NCI-H2196 treated with DMSO at 0.1 percent for 48 hours (cell line): ENCODE data around the gene EPS8L1.

Experiments
- DNase-seq: peaks from one replicate; lab custom pipeline; 2025; ENCODE audit not compliant: unreplicated experiment; lab: John Stamatoyannopoulos, UW

The EPS8L1 gene

GRCh38 chr19:55079400-55080038 is 3.9 kb downstream of the EPS8L1 start:
- no peak for DNase-seq

- peak; percentile 85 for DNase-seq
Observed at GRCh38 chr19:55080121-55080967, 4.7 kb downstream of the EPS8L1 start.

- peak; percentile 67 for DNase-seq
Observed at GRCh38 chr19:55080968-55081769, 5.5 kb downstream of the EPS8L1 start.

GRCh38 chr19:55081770-55082019 is 6.0 kb downstream of the EPS8L1 start:
- DNase-seq: no peak

GRCh38 chr19:55082020-55082851 is 6.6 kb downstream of the EPS8L1 start:
- no peak for DNase-seq

GRCh38 chr19:55083004-55083850 is 7.6 kb downstream of the EPS8L1 start:
- DNase-seq: no peak

GRCh38 chr19:55084416-55084815 is 8.7 kb downstream of the EPS8L1 start:
- DNase-seq: no peak

- no peak for DNase-seq
Observed at GRCh38 chr19:55085923-55086715, 10.4 kb downstream of the EPS8L1 start.

GRCh38 chr19:55086730-55087541 is 11.3 kb downstream of the EPS8L1 start:
- DNase-seq: peak; percentile 84

- no peak for DNase-seq
Observed at GRCh38 chr19:55087542-55087901, 11.9 kb downstream of the EPS8L1 start.

GRCh38 chr19:55088021-55088451 is 12.4 kb downstream of the EPS8L1 start:
- DNase-seq: no peak

GRCh38 chr19:55088543-55089341 is 13.1 kb downstream of the EPS8L1 start:
- no peak for DNase-seq

- DNase-seq: no peak
Observed at GRCh38 chr19:55089342-55089944, 13.8 kb downstream of the EPS8L1 start.

GRCh38 chr19:55090564-55090963 is 14.9 kb downstream of the EPS8L1 start:
- DNase-seq: no peak

- no peak for DNase-seq
Observed at GRCh38 chr19:55091126-55091910, 15.6 kb downstream of the EPS8L1 start.

- DNase-seq: no peak
Observed at GRCh38 chr19:55091955-55092354, 16.3 kb downstream of the EPS8L1 start.
